ENCODE measurements around the gene RPUSD1.

GRCh38 chr16:830871-831570, 42.8 kb upstream of the RPUSD1 start:
- TF ChIP-seq, protein P1, sequence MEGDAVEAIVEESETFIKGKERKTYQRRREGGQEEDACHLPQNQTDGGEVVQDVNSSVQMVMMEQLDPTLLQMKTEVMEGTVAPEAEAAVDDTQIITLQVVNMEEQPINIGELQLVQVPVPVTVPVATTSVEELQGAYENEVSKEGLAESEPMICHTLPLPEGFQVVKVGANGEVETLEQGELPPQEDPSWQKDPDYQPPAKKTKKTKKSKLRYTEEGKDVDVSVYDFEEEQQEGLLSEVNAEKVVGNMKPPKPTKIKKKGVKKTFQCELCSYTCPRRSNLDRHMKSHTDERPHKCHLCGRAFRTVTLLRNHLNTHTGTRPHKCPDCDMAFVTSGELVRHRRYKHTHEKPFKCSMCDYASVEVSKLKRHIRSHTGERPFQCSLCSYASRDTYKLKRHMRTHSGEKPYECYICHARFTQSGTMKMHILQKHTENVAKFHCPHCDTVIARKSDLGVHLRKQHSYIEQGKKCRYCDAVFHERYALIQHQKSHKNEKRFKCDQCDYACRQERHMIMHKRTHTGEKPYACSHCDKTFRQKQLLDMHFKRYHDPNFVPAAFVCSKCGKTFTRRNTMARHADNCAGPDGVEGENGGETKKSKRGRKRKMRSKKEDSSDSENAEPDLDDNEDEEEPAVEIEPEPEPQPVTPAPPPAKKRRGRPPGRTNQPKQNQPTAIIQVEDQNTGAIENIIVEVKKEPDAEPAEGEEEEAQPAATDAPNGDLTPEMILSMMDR (IDR thresholded peaks at IDR 0.05; ENCODE audit: low read length) = no peak
- no peak for TF ChIP-seq EZH2 (IDR thresholded peaks at IDR 0.05; ENCODE audit: borderline replicate concordance, low read length)

Measured in OCI-LY1 (cell line).